SHP77 treated with DMSO at 0.1 percent for 48 hours (cell line): Measurements from ENCODE around the gene MFSD12.

Experiments
- DNase-seq: peaks from one replicate; lab custom pipeline; 2025; lab: John Stamatoyannopoulos, UW

MFSD12 gene

DNA sequence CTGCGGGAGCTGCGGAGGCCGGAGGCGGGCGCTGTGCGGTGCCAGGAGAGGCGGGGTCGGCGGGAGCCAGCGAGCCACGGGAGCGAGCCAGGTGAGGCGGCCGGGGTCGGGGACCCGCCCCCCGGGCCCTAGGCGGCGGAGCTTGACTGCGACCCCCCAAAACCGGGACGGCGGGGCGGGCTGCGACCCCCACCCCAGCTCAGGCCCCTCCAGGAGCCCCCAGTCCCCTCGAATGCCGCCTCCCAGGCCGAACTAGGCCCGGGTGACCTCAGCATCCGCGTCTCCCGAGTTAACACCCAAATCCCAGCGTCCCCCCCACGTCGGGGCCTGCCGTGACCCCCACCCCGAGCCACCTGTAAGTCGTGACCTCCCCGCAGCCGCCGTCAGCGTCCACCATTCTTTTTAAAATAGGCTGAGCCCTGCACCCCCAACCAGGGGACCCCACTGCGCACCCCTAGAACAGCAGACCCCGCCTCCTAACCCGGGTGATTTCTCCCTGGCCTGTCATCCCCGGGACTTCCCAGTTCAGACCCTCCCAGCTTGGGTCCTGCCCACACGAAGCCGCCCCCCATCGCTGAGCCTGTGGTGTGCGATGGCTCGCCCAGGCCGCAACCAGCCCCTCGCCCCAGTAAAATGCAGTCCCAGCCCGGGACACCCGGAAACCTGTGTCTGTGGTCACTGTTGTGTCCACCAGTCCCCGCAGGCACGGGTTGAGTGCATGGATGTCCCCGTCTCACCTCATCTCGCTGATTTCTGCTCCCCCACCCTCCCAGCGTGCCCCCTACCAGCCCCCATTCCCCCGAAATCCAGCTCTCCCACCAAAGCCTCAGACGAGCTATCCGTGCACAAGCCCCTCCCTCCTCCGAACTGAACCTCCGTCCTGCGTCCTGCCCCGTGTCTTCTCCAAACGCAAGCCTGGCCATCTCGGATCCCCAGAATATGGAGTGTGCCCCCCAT, 50.7 kb downstream of the MFSD12 start:
- DNase-seq, result no peak

GRCh38 chr19:3505598-3506383, 51.6 kb downstream of the MFSD12 start, which contains the start of gene FZR1:
Gene FZR1 (plus strand): TSS chr19:3506311. CDS start chr19:3522990, 16,679 bp downstream.
- peak; percentile 93 for DNase-seq

- no peak for DNase-seq
Observed at GRCh38 chr19:3504735-3505134, 52.7 kb downstream of the MFSD12 start.

GRCh38 chr19:3503036-3503572, 54.3 kb downstream of the MFSD12 start:
- DNase-seq, result no peak

DNA sequence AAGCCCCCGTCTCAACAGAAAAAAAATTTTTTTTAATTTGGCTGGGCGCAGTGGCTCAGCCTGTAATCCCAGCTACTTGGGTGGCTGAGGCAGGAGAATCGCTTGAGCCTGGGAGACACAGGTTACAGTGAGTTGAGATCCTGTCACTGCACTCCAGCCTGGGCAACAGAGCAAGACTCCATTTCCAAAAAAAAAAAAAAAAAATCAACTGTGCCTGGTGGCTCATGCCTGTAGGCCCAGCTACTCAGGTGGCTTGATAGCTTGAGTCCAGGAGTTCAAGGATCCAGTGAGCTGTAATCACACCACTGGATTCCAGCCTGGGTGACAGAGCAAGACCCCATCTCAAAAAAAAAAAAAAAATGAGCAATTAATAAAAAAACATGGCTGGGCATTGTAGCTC, 55.6 kb downstream of the MFSD12 start:
- no peak for DNase-seq

DNA sequence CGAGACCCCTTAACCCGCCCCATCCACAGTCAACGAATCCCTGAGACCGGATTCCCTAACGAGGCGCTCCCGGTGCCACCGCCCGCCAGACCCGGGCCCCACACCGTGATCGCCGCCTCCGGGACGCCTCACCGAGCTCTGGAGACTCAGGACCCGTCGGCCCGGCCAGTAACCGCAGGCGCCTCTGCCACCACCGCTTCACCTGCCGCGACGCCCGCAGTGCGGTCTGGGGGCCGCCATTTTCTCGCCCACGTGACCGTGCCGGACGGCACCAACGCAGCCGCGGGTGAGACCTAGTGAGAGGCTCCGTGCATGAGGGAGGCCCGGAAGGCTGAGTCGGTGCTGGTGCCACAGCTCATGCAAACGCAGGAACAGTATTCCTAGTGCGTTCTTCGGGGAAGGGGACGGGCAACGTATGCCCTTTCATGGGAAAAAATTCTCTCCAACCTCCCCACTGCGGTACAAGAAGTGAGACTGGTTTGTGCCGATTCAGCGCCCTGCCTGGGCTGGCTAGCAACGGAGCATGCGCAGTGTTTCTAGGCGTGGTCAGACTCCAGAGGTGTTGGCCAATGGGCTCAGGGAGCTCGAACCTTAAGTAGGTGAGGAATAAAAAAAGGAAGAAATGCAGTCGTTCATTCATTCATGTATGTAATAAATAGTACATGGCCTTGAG, 56.8 kb downstream of the MFSD12 start, which contains the start of gene DOHH:
Gene DOHH (minus strand): TSS at position 246 of the 673 bp plus-strand sequence. CDS start 3,860 bp downstream, outside the sequence.
- peak; percentile 97 for DNase-seq

GRCh38 chr19:3499738-3500428, 57.5 kb downstream of the MFSD12 start:
- DNase-seq, result no peak

GRCh38 chr19:3497757-3498520, 59.4 kb downstream of the MFSD12 start:
- DNase-seq, result no peak

DNA sequence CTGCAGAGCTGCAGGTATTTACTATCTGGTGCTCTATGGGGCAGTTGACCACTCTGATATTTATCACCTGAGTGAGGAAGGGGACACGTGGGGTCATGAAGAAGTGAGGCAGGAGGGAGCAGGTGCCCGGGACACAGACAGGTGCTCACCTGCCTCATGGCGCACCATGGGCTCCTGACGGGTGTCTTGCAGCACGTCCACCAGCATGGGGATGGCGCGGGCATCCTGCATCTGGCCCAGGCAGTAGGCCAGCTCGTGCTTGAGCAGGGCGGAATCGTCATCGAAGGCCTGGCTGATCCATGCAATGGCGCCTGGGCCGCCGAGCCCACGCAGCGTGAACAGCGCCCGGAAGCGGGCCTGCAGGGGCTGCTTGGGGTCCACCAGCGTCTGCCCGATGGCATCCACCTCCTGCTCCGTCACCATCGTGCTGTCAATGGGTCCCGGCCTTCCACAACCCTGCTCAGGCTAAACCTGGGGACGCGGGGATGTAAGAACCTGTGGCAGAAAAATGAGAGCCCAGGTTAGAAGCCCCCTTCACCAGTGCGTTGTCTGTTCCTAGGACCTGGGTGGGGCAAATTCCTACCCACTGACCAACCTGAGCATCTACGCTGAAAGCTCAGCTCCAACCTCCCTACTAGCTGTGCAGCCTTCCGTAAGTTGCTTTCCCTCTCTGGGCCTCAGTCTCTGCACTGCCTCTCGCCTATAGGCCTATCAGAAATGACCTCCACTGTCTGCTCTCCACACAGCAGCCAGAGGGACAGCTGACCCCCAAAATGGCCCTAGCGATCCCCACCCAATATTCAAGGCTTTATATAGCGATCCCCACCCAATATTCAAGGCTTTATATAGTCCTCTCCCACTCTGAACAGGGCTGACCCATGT, 60.8 kb downstream of the MFSD12 start:
- no peak for DNase-seq

DNA sequence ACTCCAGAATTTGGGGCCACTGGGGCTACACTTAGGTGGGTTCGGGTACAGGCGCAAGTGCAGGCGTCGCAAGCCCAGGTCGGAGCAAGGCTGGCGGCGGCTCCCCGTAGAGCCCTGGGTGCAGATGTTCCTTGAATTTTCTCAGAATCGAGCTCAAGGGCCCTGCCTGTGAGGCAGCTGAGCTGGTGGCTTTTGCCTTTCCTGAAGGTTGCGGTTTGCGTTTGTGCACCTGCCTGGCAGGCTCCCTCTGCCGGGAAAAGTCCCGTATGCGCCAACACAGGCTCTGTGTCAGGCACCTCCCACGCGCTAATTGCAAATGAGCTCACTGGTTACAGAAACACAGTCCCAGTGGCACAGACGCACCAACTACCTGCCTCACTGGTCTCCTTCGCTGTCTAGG, 62.8 kb downstream of the MFSD12 start:
- no peak for DNase-seq
